VCaP (cell line): Measurements from ENCODE around the gene ZNF184.

Source experiments
- H3K27ac ChIP-seq: fragments of 450-650 bp; 2 replicates; pipeline ENCODE4 v1.5.1; 2017
- TF ChIP-seq, protein P1 (sequence below): fragments of 450-650 bp; conservative IDR thresholded peaks from 2 replicates; pipeline ENCODE4 v1.5.1; 2017; ENCODE audit warnings: mild to moderate bottlenecking, moderate library complexity

Gene ZNF184

GRCh38 chr6:27472617-27473400, at the start of gene ZNF184:
Gene ZNF184 (minus strand): TSS chr6:27473105. CDS start chr6:27472294, 811 bp downstream.
- TF ChIP-seq, protein P1, sequence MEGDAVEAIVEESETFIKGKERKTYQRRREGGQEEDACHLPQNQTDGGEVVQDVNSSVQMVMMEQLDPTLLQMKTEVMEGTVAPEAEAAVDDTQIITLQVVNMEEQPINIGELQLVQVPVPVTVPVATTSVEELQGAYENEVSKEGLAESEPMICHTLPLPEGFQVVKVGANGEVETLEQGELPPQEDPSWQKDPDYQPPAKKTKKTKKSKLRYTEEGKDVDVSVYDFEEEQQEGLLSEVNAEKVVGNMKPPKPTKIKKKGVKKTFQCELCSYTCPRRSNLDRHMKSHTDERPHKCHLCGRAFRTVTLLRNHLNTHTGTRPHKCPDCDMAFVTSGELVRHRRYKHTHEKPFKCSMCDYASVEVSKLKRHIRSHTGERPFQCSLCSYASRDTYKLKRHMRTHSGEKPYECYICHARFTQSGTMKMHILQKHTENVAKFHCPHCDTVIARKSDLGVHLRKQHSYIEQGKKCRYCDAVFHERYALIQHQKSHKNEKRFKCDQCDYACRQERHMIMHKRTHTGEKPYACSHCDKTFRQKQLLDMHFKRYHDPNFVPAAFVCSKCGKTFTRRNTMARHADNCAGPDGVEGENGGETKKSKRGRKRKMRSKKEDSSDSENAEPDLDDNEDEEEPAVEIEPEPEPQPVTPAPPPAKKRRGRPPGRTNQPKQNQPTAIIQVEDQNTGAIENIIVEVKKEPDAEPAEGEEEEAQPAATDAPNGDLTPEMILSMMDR, result no peak
- peak within 1 kb of the TSS; percentile 89 for H3K27ac ChIP-seq

DNA sequence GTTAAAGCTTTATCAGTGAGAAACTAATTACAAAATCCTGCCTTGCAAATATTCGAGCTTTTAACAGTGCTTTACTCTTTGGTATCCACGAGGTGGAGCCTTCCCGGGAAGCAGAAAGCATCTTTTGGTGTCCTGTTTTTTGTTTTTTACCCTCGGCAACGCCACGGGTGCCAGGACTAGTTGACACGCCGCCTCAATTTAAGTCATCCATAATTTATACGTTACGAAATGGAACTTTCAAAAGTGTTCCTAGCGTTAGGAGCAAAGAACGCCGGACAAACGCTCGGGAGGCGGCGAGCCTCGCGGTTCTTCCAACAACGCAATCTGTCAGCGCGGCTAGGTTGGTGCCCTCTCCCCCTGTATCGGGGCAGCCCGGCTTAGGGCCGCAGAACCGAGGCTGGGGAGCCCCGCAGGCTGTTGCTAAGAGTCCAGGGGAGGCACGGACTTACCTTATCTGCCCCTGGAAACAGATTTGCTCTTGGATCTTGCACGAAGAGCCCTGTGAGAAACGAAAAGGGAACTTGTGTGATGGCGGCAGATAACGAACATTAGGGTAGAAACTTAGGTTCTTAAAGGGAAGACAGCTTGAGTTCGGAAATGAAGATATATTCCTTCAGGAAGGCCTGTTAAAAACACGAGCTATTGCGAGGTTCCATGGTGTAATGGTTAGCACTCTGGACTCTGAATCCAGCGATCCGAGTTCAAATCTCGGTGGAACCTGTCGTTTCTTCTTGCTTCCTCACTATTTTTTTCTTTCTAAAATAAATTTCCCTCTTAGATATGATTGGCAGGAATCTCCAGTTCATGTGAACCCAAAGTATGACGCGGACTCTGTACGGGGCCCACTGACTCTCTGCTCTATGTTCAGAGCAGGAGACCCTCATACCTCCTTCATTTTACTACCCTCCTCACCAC, 46.2 kb upstream of the ZNF184 start:
- TF ChIP-seq, protein P1, result peak; percentile 91
- H3K27ac ChIP-seq, result peak overlapping the region; percentile 80

DNA sequence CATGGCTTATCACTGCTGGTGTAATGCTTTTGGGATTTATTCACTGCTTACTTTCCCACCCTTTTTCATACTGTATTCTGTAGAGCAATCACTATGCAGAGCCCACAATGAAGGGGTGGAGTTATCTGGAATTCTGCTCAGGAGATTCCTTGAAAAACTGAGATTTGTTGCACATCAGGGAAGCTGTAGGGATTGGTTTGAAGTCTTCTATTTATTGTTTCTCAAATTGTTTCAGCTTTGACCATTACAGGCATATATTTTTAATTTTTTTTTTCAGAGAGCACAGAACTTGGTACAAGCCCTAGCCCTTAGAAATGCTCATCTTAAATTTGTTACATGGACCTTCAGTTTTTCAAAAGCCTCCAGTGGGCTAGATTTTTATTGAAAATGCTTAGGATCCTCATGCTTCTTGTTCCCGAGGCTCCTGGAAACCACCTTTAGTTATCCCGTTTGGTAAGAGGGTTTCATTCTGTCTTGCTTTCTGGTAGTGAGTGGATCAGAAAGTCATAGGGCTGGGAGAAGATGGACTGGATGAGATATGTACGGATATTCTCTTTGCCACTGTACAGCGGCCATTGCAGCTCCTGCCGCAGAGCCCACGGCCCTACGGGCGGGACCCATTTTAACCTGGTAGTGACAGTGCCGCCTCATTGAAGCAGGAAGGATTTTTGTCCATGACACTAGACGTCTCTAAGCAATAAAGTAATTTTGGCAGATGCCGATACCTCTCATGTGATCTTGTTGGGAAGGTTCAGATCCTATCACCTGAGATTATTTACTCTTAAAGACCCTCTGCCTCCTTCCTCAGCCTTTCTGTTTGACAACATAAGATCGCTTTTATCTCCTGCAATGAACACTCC, 45.3 kb upstream of the ZNF184 start:
- H3K27ac ChIP-seq, result peak overlapping the region; percentile 80
- TF ChIP-seq, protein P1, result no peak

- TF ChIP-seq, protein P1, result no peak
- H3K27ac ChIP-seq, result no peak overlapping the region
Measured at GRCh38 chr6:27517238-27517637, 44.3 kb upstream of the ZNF184 start.

- no peak overlapping the region for H3K27ac ChIP-seq
- TF ChIP-seq, protein P1, result no peak
Measured at GRCh38 chr6:27514906-27515495, 42.1 kb upstream of the ZNF184 start.

GRCh38 chr6:27512525-27512924, 39.6 kb upstream of the ZNF184 start:
- TF ChIP-seq, protein P1, result no peak

More at GRCh38 chr6:27512525-27512924, 39.6 kb upstream of the ZNF184 start:
- no peak overlapping the region for H3K27ac ChIP-seq
